Sigmoid colon (tissue), 4 donors: Measurements from ENCODE around the gene ZNF608.

Source experiments
- EP300 ChIP-seq, 4 donors: sonication (generic); formaldehyde crosslinking; IDR thresholded peaks; one replicate each; pipeline ENCODE4 v1.6.1; 2017; ENCODE audit warnings: antibody characterized with exemption in 4 of 4
- POLR2A ChIP-seq, 2 donors: fragments of 450-650 bp; IDR thresholded peaks; one replicate each; pipeline ENCODE4 v1.6.1; 2016; ENCODE audit warnings: antibody characterized with exemption in 2 of 2, mild to moderate bottlenecking in 2 of 2, moderate library complexity in 2 of 2
- POLR2AphosphoS5 ChIP-seq, 4 donors: sonication (generic); formaldehyde crosslinking; IDR thresholded peaks; one replicate each; pipeline ENCODE4 v1.6.1; 2017; ENCODE audit warnings: antibody characterized with exemption in 4 of 4
- TF ChIP-seq, protein P1 (sequence below), 4 experiments: fragments of 450-650 bp in 3 of 4; fragments of 200-600 bp in 1 of 4; IDR thresholded peaks; one replicate each; pipeline ENCODE4 v1.5.1; 2016 to 2019; ENCODE audit warnings: antibody characterized with exemption in 4 of 4, mild to moderate bottlenecking in 3 of 4, moderate library complexity in 2 of 4

- no peak for TF ChIP-seq POLR2A (IDR thresholded peaks at IDR 0.05)
- TF ChIP-seq, protein P1, sequence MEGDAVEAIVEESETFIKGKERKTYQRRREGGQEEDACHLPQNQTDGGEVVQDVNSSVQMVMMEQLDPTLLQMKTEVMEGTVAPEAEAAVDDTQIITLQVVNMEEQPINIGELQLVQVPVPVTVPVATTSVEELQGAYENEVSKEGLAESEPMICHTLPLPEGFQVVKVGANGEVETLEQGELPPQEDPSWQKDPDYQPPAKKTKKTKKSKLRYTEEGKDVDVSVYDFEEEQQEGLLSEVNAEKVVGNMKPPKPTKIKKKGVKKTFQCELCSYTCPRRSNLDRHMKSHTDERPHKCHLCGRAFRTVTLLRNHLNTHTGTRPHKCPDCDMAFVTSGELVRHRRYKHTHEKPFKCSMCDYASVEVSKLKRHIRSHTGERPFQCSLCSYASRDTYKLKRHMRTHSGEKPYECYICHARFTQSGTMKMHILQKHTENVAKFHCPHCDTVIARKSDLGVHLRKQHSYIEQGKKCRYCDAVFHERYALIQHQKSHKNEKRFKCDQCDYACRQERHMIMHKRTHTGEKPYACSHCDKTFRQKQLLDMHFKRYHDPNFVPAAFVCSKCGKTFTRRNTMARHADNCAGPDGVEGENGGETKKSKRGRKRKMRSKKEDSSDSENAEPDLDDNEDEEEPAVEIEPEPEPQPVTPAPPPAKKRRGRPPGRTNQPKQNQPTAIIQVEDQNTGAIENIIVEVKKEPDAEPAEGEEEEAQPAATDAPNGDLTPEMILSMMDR (IDR thresholded peaks at IDR 0.05): no peak
- TF ChIP-seq EP300 (IDR thresholded peaks at IDR 0.05): no peak
- TF ChIP-seq POLR2AphosphoS5 (IDR thresholded peaks at IDR 0.05): no peak
Observed at GRCh38 chr5:124752854-124753720, 6.6 kb upstream of the ZNF608 start.
